Activated CD8-positive, alpha-beta T cell treated with anti-CD3 and anti-CD28 coated beads for 36 hours (primary cell): ENCODE results near the gene KRTDAP. TPM values are rescaled to one million over a fixed set of nuclear protein-coding genes. Genes with fewer than 3 reads are reported as not detected.
A peak's percentile ranks its signal among the peaks of the same experiment; 100 is the strongest.

ENCODE experiments used
- ATAC-seq: fragments of 200-7000 bp; cut with Tn5 transposase; one replicate; pipeline ENCODE4 v1.10.0; 2021; ENCODE audit warnings: mild to moderate bottlenecking, moderate library complexity
- CTCF ChIA-PET: fragments of 350-600 bp; sonication (Branson Sonifier 250); formaldehyde crosslinking; loops from one replicate; lab custom pipeline; 2021; ENCODE audit warnings: antibody characterized with exemption; lab: Charles Lee
- POLR2A ChIA-PET: fragments of 350-600 bp; sonication (Branson Sonifier 250); formaldehyde crosslinking; loops from one replicate; lab custom pipeline; 2021; ENCODE audit warnings: antibody characterized with exemption; lab: Charles Lee
- DNase-seq: peaks from one replicate; pipeline ENCODE4 v3.0.0-alpha.2; 2020
- H3K27ac Mint-ChIP-seq: one replicate; pipeline ENCODE4 v1.8.0; 2021; ENCODE audit warnings: mild to moderate bottlenecking, mixed read lengths
- H3K27me3 Mint-ChIP-seq: one replicate; pipeline ENCODE4 v1.8.0; 2021; ENCODE audit warnings: mixed read lengths
- H3K36me3 Mint-ChIP-seq: one replicate; pipeline ENCODE4 v1.8.0; 2021; ENCODE audit warnings: low read depth, mixed read lengths
- H3K4me1 Mint-ChIP-seq: one replicate; pipeline ENCODE4 v1.8.0; 2021; ENCODE audit warnings: low read depth, mixed read lengths
- H3K4me3 Mint-ChIP-seq: one replicate; pipeline ENCODE4 v1.8.0; 2021; ENCODE audit warnings: mild to moderate bottlenecking, moderate library complexity, mixed read lengths
- H3K9me3 Mint-ChIP-seq: one replicate; pipeline ENCODE4 v1.8.0; 2021; ENCODE audit warnings: mixed read lengths
- CTCF ChIP-seq: fragments of 200-600 bp; IDR thresholded peaks from one replicate; pipeline ENCODE4 v1.8.0; 2022; ENCODE audit warnings: antibody characterized with exemption, mild to moderate bottlenecking
- intact Hi-C: fragments of 100-400 bp; cut with micrococcal nuclease; formaldehyde crosslinking; loops from one replicate; pipeline ENCODE4 v1.10.0; 2022
- total RNA-seq, 2 experiments: library from RNA; stranded (reverse); gene quantifications; one replicate each; pipeline ENCODE4 v1.2.3, GENCODE V29; 2021

KRTDAP gene
- total RNA-seq, 2 experiments from 2014 or later = not detected

DNA sequence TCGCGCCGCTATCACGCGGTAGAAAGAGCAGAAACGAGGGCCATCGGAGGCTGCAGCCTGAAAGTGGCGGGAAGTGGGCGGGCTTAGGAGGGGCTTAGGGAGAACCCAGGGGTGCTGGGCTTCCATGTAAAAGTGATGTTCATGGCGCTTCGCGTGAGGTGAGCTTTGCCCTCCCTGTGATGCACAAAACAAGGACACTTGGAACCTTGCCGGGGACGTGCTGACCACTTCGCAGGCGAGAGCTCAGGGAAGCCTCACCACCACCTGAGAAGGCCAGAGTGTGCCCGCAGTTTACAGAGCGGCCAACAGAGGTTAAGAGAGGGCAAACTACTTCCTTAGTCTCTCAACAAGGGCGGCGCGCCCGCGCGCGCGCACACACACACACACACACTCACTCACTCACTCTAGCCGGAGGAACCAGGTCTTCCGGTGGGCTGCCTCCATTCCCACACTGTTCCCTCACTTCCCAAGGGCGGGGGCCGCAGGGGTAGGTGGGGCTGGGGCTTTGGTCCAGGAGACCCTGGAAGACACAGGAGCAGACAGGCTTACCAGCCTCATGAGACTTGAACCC is 43.6 kb upstream of the KRTDAP start:
- Mint-ChIP-seq H3K27ac (peak overlapping the region; percentile 67), H3K27me3 (peaks cover 18% of the 10 kb centered on the region), H3K4me1 (peaks cover 12% of the 10 kb centered on the region), H3K4me3 (peak overlapping the region; percentile 52), H3K9me3 (no peaks in the 10 kb centered on the region), H3K36me3 (no peaks in the 10 kb centered on the region)
- POLR2A ChIA-PET = interaction anchor here (1.0 to 2.2 kb wide), 2 partner anchors 10 to 24 kb away, joined by 3 to 7 read pairs; no protein-coding TSS in a partner anchor
- ATAC-seq (peak; percentile 93), DNase-seq (peak; percentile 64)
- intact Hi-C loops = no loop called here
- no peak for TF ChIP-seq CTCF
- CTCF ChIA-PET = interaction anchor here (1.4 to 1.7 kb wide), 3 partner anchors 16 to 475 kb away, joined by 3 to 6 read pairs (median 3); no protein-coding TSS in a partner anchor

- ChIA-PET CTCF (no interaction called here), POLR2A (interaction anchor here (1.0 to 2.2 kb wide), 2 partner anchors 11 to 23 kb away, joined by 3 to 7 read pairs; no protein-coding TSS in a partner anchor)
- ATAC-seq = peak; percentile 14
- TF ChIP-seq CTCF = no peak
- peaks cover 23% of the 10 kb centered on the region for H3K27me3 Mint-ChIP-seq
- H3K36me3 Mint-ChIP-seq = no peaks in the 10 kb centered on the region
- peaks cover 12% of the 10 kb centered on the region for H3K4me1 Mint-ChIP-seq
- intact Hi-C loops = no loop called here
- peak within 1 kb of the TSS; percentile 67 for H3K27ac Mint-ChIP-seq
- H3K9me3 Mint-ChIP-seq = no peaks in the 10 kb centered on the region
- DNase-seq = no peak
- H3K4me3 Mint-ChIP-seq = peak within 1 kb of the TSS; percentile 52
Observed at GRCh38 chr19:35533201-35533821, 43.0 kb upstream of the KRTDAP start, which contains the start of gene GAPDHS. GAPDHS (plus strand) TSS chr19:35533456; CDS start chr19:35533528, 72 bp downstream.

GRCh38 chr19:35531291-35531690 is 41.0 kb upstream of the KRTDAP start:
- POLR2A ChIA-PET = no interaction called here
- no peak for TF ChIP-seq CTCF
- no peaks in the 10 kb centered on the region for H3K9me3 Mint-ChIP-seq
- ATAC-seq (no peak), DNase-seq (no peak)
- H3K4me1 Mint-ChIP-seq = peaks cover 12% of the 10 kb centered on the region
- H3K4me3 Mint-ChIP-seq = no peak overlapping the region
- CTCF ChIA-PET = interaction anchor here (1.1 to 1.3 kb wide), 2 partner anchors 20 to 61 kb away, joined by 3 to 4 read pairs; no protein-coding TSS in a partner anchor
- H3K27ac Mint-ChIP-seq = no peak overlapping the region
- intact Hi-C loops = no loop called here
- H3K36me3 Mint-ChIP-seq = no peaks in the 10 kb centered on the region
- H3K27me3 Mint-ChIP-seq = peaks cover 34% of the 10 kb centered on the region

DNA sequence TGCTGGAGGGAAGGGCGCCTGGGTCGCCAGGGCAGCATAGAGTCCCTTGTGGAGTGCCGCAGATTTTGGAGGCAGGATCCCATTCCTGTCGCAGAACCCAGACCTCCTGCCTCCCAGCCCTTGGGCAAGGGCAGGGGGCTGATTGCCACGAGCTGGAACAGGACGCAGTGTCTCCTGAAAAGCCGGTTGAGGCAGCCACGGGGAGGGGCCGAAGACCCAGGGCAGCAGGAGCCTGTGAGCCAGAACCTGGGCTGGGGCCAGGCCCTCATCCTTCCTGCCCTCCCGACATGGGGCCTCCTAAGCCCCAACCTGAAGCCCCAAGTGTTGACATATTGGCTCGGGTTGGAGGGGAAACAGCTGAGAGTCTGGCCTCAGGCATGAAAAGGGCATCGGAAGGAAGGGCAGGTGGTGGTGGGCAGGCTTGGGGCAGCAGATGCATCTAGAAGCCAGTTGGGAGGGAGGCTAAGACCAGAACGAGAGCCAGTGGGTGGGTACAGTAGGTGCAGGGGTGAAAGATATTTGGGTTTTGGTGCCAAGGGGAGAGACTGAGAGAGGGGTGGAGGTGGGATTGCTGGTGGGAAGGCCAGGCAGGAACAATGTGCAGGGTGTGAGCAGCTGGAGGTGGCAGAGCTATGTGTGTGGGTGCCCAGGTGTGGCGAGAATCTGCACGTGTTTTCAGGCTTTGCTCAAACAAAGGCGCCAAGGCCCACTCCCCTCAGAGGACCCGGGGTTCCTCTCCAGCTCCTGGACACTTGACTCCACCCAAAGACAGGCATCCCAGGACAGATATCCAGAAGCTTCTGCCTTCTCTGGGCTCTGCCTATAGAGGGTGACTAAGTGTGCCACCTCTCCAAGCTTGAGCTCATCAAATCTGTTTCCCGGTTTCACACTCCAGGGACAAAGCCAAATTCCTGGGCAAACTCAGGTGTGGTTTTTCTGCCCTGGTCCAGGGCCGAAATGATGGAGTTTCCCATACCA is 39.3 kb upstream of the KRTDAP start:
- TF ChIP-seq CTCF = no peak
- no peaks in the 10 kb centered on the region for H3K36me3 Mint-ChIP-seq
- no peaks in the 10 kb centered on the region for H3K9me3 Mint-ChIP-seq
- peak overlapping the region; percentile 20 for H3K27ac Mint-ChIP-seq
- ATAC-seq = no peak
- no peak overlapping the region for H3K4me3 Mint-ChIP-seq
- intact Hi-C loops = no loop called here
- CTCF ChIA-PET = interaction anchor here (1.1 kb wide), 1 partner anchor 34 kb away, joined by 8 read pairs; no protein-coding TSS in a partner anchor
- H3K27me3 Mint-ChIP-seq = peaks cover 36% of the 10 kb centered on the region
- no peak for DNase-seq
- POLR2A ChIA-PET = interaction anchor here (0.6 kb wide), 2 partner anchors 36 to 96 kb away, joined by 3 to 4 read pairs; no protein-coding TSS in a partner anchor
- H3K4me1 Mint-ChIP-seq = peaks cover 12% of the 10 kb centered on the region
